CD14-positive monocyte (primary cell): ENCODE results near the gene LIPG. TPM values are rescaled to one million over a fixed set of nuclear protein-coding genes. Genes with fewer than 3 reads are reported as not detected.

Source experiments
- DNase-seq, 3 donors: peaks; one replicate each; pipeline ENCODE4 v3.0.0-alpha.2; 2011 to 2022
- H2AFZ ChIP-seq: 2 replicates; pipeline ENCODE4 v1.6.0; 2012; ENCODE audit warnings: mild to moderate bottlenecking, low read depth, low read length, inconsistent platforms; ENCODE audit not compliant: insufficient read depth, poor library complexity, severe bottlenecking
- H3K27ac ChIP-seq, 2 donors: 1 replicate in 1 of 2; 2 replicates in 1 of 2; pipeline ENCODE4 v1.5.1; 2012 to 2013; ENCODE audit warnings: low read length in 2 of 2, control low read depth in 1 of 2, inconsistent platforms in 1 of 2, low read depth in 1 of 2, mild to moderate bottlenecking in 1 of 2
- H3K27me3 ChIP-seq, 2 donors: one replicate each; pipeline versions ENCODE4 v1.6.0 to v1.6.1; 2011 to 2013; ENCODE audit warnings: low read length in 2 of 2; ENCODE audit not compliant: control insufficient read depth in 2 of 2, insufficient read depth in 2 of 2
- H3K36me3 ChIP-seq, 2 donors: replicated peaks in 1 of 2; 1 replicate in 1 of 2; 2 replicates in 1 of 2; pipeline versions ENCODE4 v1.5.1 to v1.6.1; 2012 to 2013; ENCODE audit warnings: low read length in 2 of 2, control low read depth in 1 of 2, inconsistent platforms in 1 of 2, mild to moderate bottlenecking in 1 of 2; ENCODE audit not compliant: insufficient read depth in 2 of 2, control insufficient read depth in 1 of 2
- H3K4me1 ChIP-seq, 2 donors: 1 replicate in 1 of 2; 2 replicates in 1 of 2; pipeline versions ENCODE4 v1.5.1 to v1.6.1; 2012 to 2013; ENCODE audit warnings: low read length in 2 of 2, control low read depth in 1 of 2, inconsistent platforms in 1 of 2, mild to moderate bottlenecking in 1 of 2, moderate library complexity in 1 of 2; ENCODE audit not compliant: insufficient read depth in 2 of 2, control insufficient read depth in 1 of 2
- H3K4me2 ChIP-seq: replicated peaks from 2 replicates; pipeline ENCODE3; 2012; ENCODE audit warnings: low read length, moderate library complexity, mild to moderate bottlenecking; ENCODE audit not compliant: poor library complexity, severe bottlenecking; ENCODE audit errors: extremely low read depth
- H3K4me3 ChIP-seq, 3 experiments: fragments of 200-600 bp in 1 of 3; sonication (generic) in 1 of 3; replicated peaks in 1 of 3; 1 replicate in 2 of 3; 2 replicates in 1 of 3; pipeline ENCODE4 v1.5.1; 2011 to 2013; ENCODE audit warnings: low read length in 3 of 3, mild to moderate bottlenecking in 3 of 3, control low read depth in 2 of 3, low read depth in 2 of 3, inconsistent platforms in 1 of 3, moderate library complexity in 1 of 3
- H3K79me2 ChIP-seq: 2 replicates; pipeline ENCODE4 v1.6.0; 2012; ENCODE audit warnings: mild to moderate bottlenecking, control low read depth, inconsistent platforms, low read length, moderate library complexity; ENCODE audit not compliant: insufficient read depth
- H3K9ac ChIP-seq: 2 replicates; pipeline ENCODE4 v1.6.0; 2017; ENCODE audit warnings: low read length, mild to moderate bottlenecking; ENCODE audit not compliant: insufficient read depth, poor library complexity, severe bottlenecking
- H3K9me3 ChIP-seq, 2 donors: replicated peaks in 1 of 2; 1 replicate in 1 of 2; 2 replicates in 1 of 2; pipeline versions ENCODE4 v1.5.1 to v1.6.1; 2012 to 2013; ENCODE audit warnings: low read length in 2 of 2, control low read depth in 1 of 2; ENCODE audit not compliant: control insufficient read depth in 1 of 2, insufficient read depth in 1 of 2
- H4K20me1 ChIP-seq: 2 replicates; pipeline ENCODE4 v1.6.0; 2012; ENCODE audit warnings: mild to moderate bottlenecking, low read length, control low read depth, moderate library complexity; ENCODE audit not compliant: insufficient read depth
- H3K27ac Mint-ChIP-seq, 7 donors: one replicate each; pipeline ENCODE4 v1.8.0; 2020; ENCODE audit warnings: mild to moderate bottlenecking in 7 of 7, mixed read lengths in 7 of 7, moderate library complexity in 6 of 7, inconsistent platforms in 2 of 7
- H3K27me3 Mint-ChIP-seq, 3 donors: one replicate each; pipeline ENCODE4 v1.8.0; 2021 to 2022; ENCODE audit warnings: low read depth in 3 of 3, mild to moderate bottlenecking in 3 of 3, mixed read lengths in 3 of 3, moderate library complexity in 3 of 3, inconsistent platforms in 1 of 3
- H3K36me3 Mint-ChIP-seq, 2 donors: one replicate each; pipeline ENCODE4 v1.8.0; 2020; ENCODE audit warnings: mixed read lengths in 2 of 2, inconsistent platforms in 1 of 2, mild to moderate bottlenecking in 1 of 2
- H3K4me1 Mint-ChIP-seq: one replicate; pipeline ENCODE4 v1.8.0; 2020; ENCODE audit warnings: mild to moderate bottlenecking, mixed read lengths
- H3K4me3 Mint-ChIP-seq, 2 donors: one replicate each; pipeline ENCODE4 v1.8.0; 2020; ENCODE audit warnings: mild to moderate bottlenecking in 2 of 2, mixed read lengths in 2 of 2, moderate library complexity in 1 of 2
- H3K9me3 Mint-ChIP-seq, 7 donors: one replicate each; pipeline ENCODE4 v1.8.0; 2020 to 2022; ENCODE audit warnings: mixed read lengths in 7 of 7, mild to moderate bottlenecking in 6 of 7, moderate library complexity in 6 of 7, inconsistent platforms in 2 of 7
- WGBS: methylation state at CpG from one replicate; pipeline ENCODE4 v1.1.5; 2013; ENCODE audit warnings: missing lambda C conversion rate; ENCODE audit not compliant: insufficient coverage; 5-methylcytosine and 5-hydroxymethylcytosine counted together
- intact Hi-C, 2 donors: fragments of 100-400 bp; cut with micrococcal nuclease; formaldehyde crosslinking; loops; one replicate each; pipeline versions ENCODE4 v1.15.0 to v1.15.1; 2023
- polyA plus RNA-seq, 3 donors: library from polyadenylated mRNA; depleted of rRNA in 1 of 3; unstranded in 2 of 3; stranded (reverse) in 1 of 3; fragments of 300-500 nt in 2 of 3; fragments of >200 nt in 1 of 3; fragmentation: Illumina TruSeq in 2 of 3; gene quantifications; 1 replicate in 2 of 3; 2 replicates in 1 of 3; pipeline ENCODE4 v1.2.3, GENCODE V29; 2012 to 2021
- TF ChIP-seq, protein P1 (sequence below): fragments of 200-600 bp; IDR thresholded peaks from one replicate; pipeline ENCODE4 v1.8.0; 2022; ENCODE audit warnings: antibody characterized with exemption, mild to moderate bottlenecking

Gene LIPG
- polyA plus RNA-seq, 3 donors, result not detected

DNA sequence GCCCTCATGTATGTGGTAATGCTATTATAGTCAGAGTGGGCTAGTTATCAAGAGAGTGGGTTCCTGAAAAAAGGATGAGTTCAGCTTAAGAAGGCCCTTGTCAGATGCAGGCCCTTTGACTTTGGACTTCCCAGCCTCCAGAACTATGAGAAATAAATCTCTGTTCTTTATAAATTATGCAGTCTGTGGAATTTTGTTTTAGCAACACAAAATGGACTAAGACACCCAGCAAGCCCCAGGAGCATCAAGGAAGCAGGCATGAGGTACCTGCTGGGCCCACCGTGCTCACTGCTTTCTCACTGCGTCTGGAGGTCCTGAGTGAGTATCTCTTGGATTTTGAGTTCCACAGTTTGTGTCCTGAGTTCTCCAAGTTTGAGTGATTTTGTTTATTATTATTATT lies 35.9 kb upstream of the LIPG start:
- Mint-ChIP-seq H3K27ac (no peak overlapping the region), H3K27me3 (peaks cover 3 to 8% (median 4%) of the 10 kb centered on the region in 3 donors), H3K4me1 (no peaks in the 10 kb centered on the region), H3K9me3 (peaks cover 0 to 3% (median 0%) of the 10 kb centered on the region in 7 donors), H3K4me3 (no peak overlapping the region), H3K36me3 (no peaks in the 10 kb centered on the region)
- Histone ChIP-seq H3K4me3 (no peak overlapping the region), H3K36me3 (no peaks in the 10 kb centered on the region), H3K27ac (no peak overlapping the region), H3K4me2 (no peak overlapping the region), H3K79me2 (no peaks in the 10 kb centered on the region), H3K9ac (no peak overlapping the region), H3K4me1 (no peaks in the 10 kb centered on the region), H4K20me1 (no peaks in the 10 kb centered on the region), H3K9me3 (no peaks in the 10 kb centered on the region), H2AFZ (no peak overlapping the region), H3K27me3 (no peaks in the 10 kb centered on the region)
- no CpG with 5 or more reads among the region's 2 CpGs for WGBS
- DNase-seq, result no peak
- intact Hi-C loops, result no loop called here
- TF ChIP-seq, protein P1, sequence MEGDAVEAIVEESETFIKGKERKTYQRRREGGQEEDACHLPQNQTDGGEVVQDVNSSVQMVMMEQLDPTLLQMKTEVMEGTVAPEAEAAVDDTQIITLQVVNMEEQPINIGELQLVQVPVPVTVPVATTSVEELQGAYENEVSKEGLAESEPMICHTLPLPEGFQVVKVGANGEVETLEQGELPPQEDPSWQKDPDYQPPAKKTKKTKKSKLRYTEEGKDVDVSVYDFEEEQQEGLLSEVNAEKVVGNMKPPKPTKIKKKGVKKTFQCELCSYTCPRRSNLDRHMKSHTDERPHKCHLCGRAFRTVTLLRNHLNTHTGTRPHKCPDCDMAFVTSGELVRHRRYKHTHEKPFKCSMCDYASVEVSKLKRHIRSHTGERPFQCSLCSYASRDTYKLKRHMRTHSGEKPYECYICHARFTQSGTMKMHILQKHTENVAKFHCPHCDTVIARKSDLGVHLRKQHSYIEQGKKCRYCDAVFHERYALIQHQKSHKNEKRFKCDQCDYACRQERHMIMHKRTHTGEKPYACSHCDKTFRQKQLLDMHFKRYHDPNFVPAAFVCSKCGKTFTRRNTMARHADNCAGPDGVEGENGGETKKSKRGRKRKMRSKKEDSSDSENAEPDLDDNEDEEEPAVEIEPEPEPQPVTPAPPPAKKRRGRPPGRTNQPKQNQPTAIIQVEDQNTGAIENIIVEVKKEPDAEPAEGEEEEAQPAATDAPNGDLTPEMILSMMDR, result no peak

- H3K4me3 Mint-ChIP-seq, result no peak overlapping the region
- H2AFZ ChIP-seq, result no peak overlapping the region
Observed at GRCh38 chr18:49527631-49528327, 34.1 kb upstream of the LIPG start.

More at GRCh38 chr18:49527631-49528327, 34.1 kb upstream of the LIPG start:
- intact Hi-C loops, result no loop called here
- Histone ChIP-seq H3K4me2 (no peak overlapping the region), H3K4me1 (peaks cover 0 to 4% of the 10 kb centered on the region in 2 donors), H3K79me2 (no peaks in the 10 kb centered on the region), H3K27me3 (no peaks in the 10 kb centered on the region), H4K20me1 (no peaks in the 10 kb centered on the region), H3K27ac (no peak overlapping the region), H3K36me3 (no peaks in the 10 kb centered on the region), H3K9me3 (no peaks in the 10 kb centered on the region), H3K4me3 (no peak overlapping the region), H3K9ac (no peak overlapping the region)
- peaks cover 0 to 3% (median 0%) of the 10 kb centered on the region in 7 donors for H3K9me3 Mint-ChIP-seq
- TF ChIP-seq, protein P1, result no peak
- 96% methylated on average over 5 of the region's 8 CpGs for WGBS
- no peaks in the 10 kb centered on the region for H3K36me3 Mint-ChIP-seq
- peaks cover 9% of the 10 kb centered on the region for H3K4me1 Mint-ChIP-seq
- no peak overlapping the region for H3K27ac Mint-ChIP-seq
- peaks cover 3 to 11% (median 4%) of the 10 kb centered on the region in 3 donors for H3K27me3 Mint-ChIP-seq
- no peak for DNase-seq
